HCT116 (cell line): ENCODE measurements around the gene SHISAL1. TPM values are rescaled to one million over a fixed set of nuclear protein-coding genes. Genes with fewer than 3 reads are reported as not detected.
A peak's percentile ranks its signal among the peaks of the same experiment; 100 is the strongest.

Experiments used
- ATAC-seq: fragments of 200-7000 bp; cut with Tn5 transposase; 2 replicates; pipeline ENCODE4 v1.9.1; 2020; ENCODE audit warnings: mild to moderate bottlenecking, moderate library complexity
- Bru-seq: library from RNA; stranded (reverse); fragments of 400-500 nt; gene quantifications from one replicate; lab custom pipeline; 2021; lab: Mats Ljungman, UMichigan
- BruChase-seq, 2 experiments: library from RNA; stranded (reverse); fragments of 400-500 nt; gene quantifications; one replicate each; lab custom pipeline; 2021; lab: Mats Ljungman, UMichigan
- BruUV-seq: library from RNA; stranded (reverse); fragments of 400-500 nt; replicated peaks from 2 replicates; lab custom pipeline; 2021; lab: Mats Ljungman, UMichigan
- CTCF ChIA-PET: fragments of 300-600 bp; sonication (Branson Sonifier 250); formaldehyde crosslinking; loops from one replicate; lab custom pipeline; 2021; ENCODE audit warnings: antibody characterized with exemption; lab: Charles Lee
- POLR2A ChIA-PET: fragments of 300-600, 350-600 bp; sonication (Branson Sonifier 250); formaldehyde crosslinking; loops from one replicate; lab custom pipeline; 2021; ENCODE audit warnings: antibody characterized with exemption; lab: Charles Lee
- RAD21 ChIA-PET, 2 experiments: fragments of 300-600 bp; sonication (Branson Sonifier 250); formaldehyde crosslinking; loops; one replicate each; lab custom pipeline; 2023; ENCODE audit warnings: low total read pairs in 2 of 2; ENCODE audit not compliant: uncharacterized antibody in 2 of 2, unreplicated experiment in 2 of 2, low non-redundant PET in 1 of 2; lab: Charles Lee
- DNase-seq: peaks from one replicate; pipeline ENCODE4 v3.0.0-alpha.2; 2010; ENCODE audit warnings: low read depth, low spot score
- H2AFZ ChIP-seq: fragments of 200-600 bp; shearing (Covaris generic), sonication (generic); 2 replicates; pipeline ENCODE4 v1.6.1; 2017; ENCODE audit warnings: low read depth, mixed run types, mixed read lengths, antibody characterized with exemption, low read length; ENCODE audit not compliant: poor library complexity, severe bottlenecking
- H3K27ac ChIP-seq: 2 replicates; pipeline ENCODE4 v1.5.1; 2012; ENCODE audit warnings: low read depth, low read length
- H3K27me3 ChIP-seq: fragments of 200-600 bp; sonication (generic); 2 replicates; pipeline ENCODE4 v1.6.1; 2016; ENCODE audit warnings: mixed run types, low read length, mixed read lengths; ENCODE audit not compliant: insufficient read depth
- H3K36me3 ChIP-seq, 2 experiments: fragments of 200-500 bp in 1 of 2; fragments of 200-600 bp in 1 of 2; sonication (Bioruptor generic) in 1 of 2; sonication (generic) in 1 of 2; 2 replicates each; pipeline versions ENCODE4 v1.5.1 to v1.6.1; 2014 to 2016; ENCODE audit warnings: low read length in 2 of 2, inconsistent platforms in 1 of 2, mixed read lengths in 1 of 2, mixed run types in 1 of 2; ENCODE audit not compliant: insufficient read depth in 2 of 2, control insufficient read depth in 1 of 2
- H3K4me1 ChIP-seq, 2 experiments: fragments of 200-600 bp in 1 of 2; sonication (generic) in 1 of 2; 2 replicates each; pipeline versions ENCODE4 v1.5.1 to v1.6.1; 2012 to 2017; ENCODE audit warnings: low read length in 2 of 2, inconsistent platforms in 1 of 2, mild to moderate bottlenecking in 1 of 2, mixed read lengths in 1 of 2, mixed run types in 1 of 2, moderate library complexity in 1 of 2; ENCODE audit not compliant: insufficient read depth in 2 of 2, control insufficient read depth in 1 of 2
- H3K4me2 ChIP-seq: fragments of 200-600 bp; sonication (generic); 2 replicates; pipeline ENCODE4 v1.6.1; 2017; ENCODE audit warnings: mixed run types, low read length, mixed read lengths
- H3K4me3 ChIP-seq, 2 experiments: fragments of 200-600 bp in 1 of 2; sonication (generic) in 1 of 2; replicated peaks in 1 of 2; 2 replicates each; pipeline ENCODE4 v1.5.1; 2011 to 2016; ENCODE audit warnings: low read length in 2 of 2, control low read depth in 1 of 2, low read depth in 1 of 2, mild to moderate bottlenecking in 1 of 2, mixed read lengths in 1 of 2, mixed run types in 1 of 2
- H3K79me2 ChIP-seq: fragments of 200-600 bp; sonication (generic); 2 replicates; pipeline ENCODE4 v1.6.1; 2017; ENCODE audit warnings: mild to moderate bottlenecking, mixed run types, low read length, moderate library complexity, mixed read lengths; ENCODE audit not compliant: insufficient read depth
- H3K9ac ChIP-seq: fragments of 200-600 bp; sonication (generic); 2 replicates; pipeline ENCODE4 v1.6.1; 2016; ENCODE audit warnings: low read length, mixed read lengths
- H3K9me2 ChIP-seq: fragments of 200-600 bp; sonication (generic), shearing (Covaris generic); 2 replicates; pipeline ENCODE4 v1.6.1; 2017; ENCODE audit warnings: mixed run types, mild to moderate bottlenecking, moderate library complexity; ENCODE audit not compliant: insufficient read depth
- H3K9me3 ChIP-seq, 2 experiments: fragments of 200-500 bp in 1 of 2; fragments of 200-600 bp in 1 of 2; sonication (Bioruptor generic) in 1 of 2; sonication (generic) in 1 of 2; 2 replicates each; pipeline ENCODE4 v1.6.1; 2014 to 2017; ENCODE audit warnings: low read length in 2 of 2, mixed read lengths in 2 of 2, inconsistent platforms in 1 of 2, low read depth in 1 of 2, mild to moderate bottlenecking in 1 of 2, mixed run types in 1 of 2, moderate library complexity in 1 of 2; ENCODE audit not compliant: control insufficient read depth in 1 of 2, insufficient read depth in 1 of 2
- H4K20me1 ChIP-seq: fragments of 200-600 bp; sonication (generic), shearing (Covaris generic); 2 replicates; pipeline ENCODE4 v1.6.1; 2017; ENCODE audit warnings: mixed run types, mild to moderate bottlenecking, moderate library complexity; ENCODE audit not compliant: insufficient read depth
- ELF1 ChIP-seq: IDR thresholded peaks from 2 replicates; pipeline ENCODE4 v1.6.1; 2012; ENCODE audit warnings: low read depth, borderline replicate concordance
- RAD21 ChIP-seq: IDR thresholded peaks from 2 replicates; pipeline ENCODE4 v1.6.1; 2012; ENCODE audit warnings: low read depth, mild to moderate bottlenecking
- REST ChIP-seq: IDR thresholded peaks from 2 replicates; pipeline ENCODE4 v1.6.1; 2012; ENCODE audit warnings: low read depth
- SP1 ChIP-seq: IDR thresholded peaks from 2 replicates; pipeline ENCODE4 v1.6.1; 2012; ENCODE audit warnings: low read depth
- intact Hi-C: fragments of 100-400 bp; cut with micrococcal nuclease; formaldehyde crosslinking; loops from 2 replicates; pipeline ENCODE4 v1.10.0; 2022
- long read RNA-seq: library from polyadenylated mRNA; unstranded; transcript quantifications from one replicate; pipeline ENCODE4 v2.0.0, GENCODE V29; 2021; ENCODE audit not compliant: unreplicated experiment
- polyA plus RNA-seq: library from polyadenylated mRNA; unstranded; fragments of >200 nt; gene quantifications from 2 replicates; pipeline ENCODE4 v1.2.1, GENCODE V29; 2012; ENCODE audit warnings: missing spikeins
- total RNA-seq: library from RNA; stranded (reverse); gene quantifications from one replicate; pipeline ENCODE4 v1.2.1, GENCODE V29; 2021; ENCODE audit not compliant: unreplicated experiment
- TF ChIP-seq, protein P1 (sequence below): IDR thresholded peaks from 2 replicates; pipeline ENCODE4 v1.6.1; 2012

The SHISAL1 gene
- total RNA-seq (not detected), Bru-seq, nascent RNA (percentile 1 among the genes with signal in this experiment), BruChase-seq, experiment 1, labeled RNA remaining after a 6-hour chase (percentile 1 among the genes with signal in this experiment), BruChase-seq, experiment 2, labeled RNA remaining after a 2-hour chase (not detected)
- not detected in 2 replicates for polyA plus RNA-seq
- long read RNA-seq, result 0 reads

GRCh38 chr22:44312766-44313165 is at the start of gene SHISAL1:
Gene SHISAL1 (minus strand): TSS chr22:44312951. CDS start chr22:44300945, 12,006 bp downstream.
- Histone ChIP-seq H3K27me3 (no peaks in the 10 kb centered on the region), H3K9me3 (no peaks in the 10 kb centered on the region), H3K9me2 (no peaks in the 10 kb centered on the region), H3K79me2 (no peaks in the 10 kb centered on the region), H3K9ac (no peak within 1 kb of the TSS), H3K36me3 (no peaks in the 10 kb centered on the region), H3K4me2 (no peak within 1 kb of the TSS), H2AFZ (no peak within 1 kb of the TSS), H3K27ac (no peak within 1 kb of the TSS), H4K20me1 (no peaks in the 10 kb centered on the region), H3K4me1 (peaks cover 0 to 8% of the 10 kb centered on the region in 2 experiments; a peak in 2 of 4 replicates), H3K4me3 (no peak within 1 kb of the TSS)
- intact Hi-C loops, result no loop called here
- ATAC-seq, result no peak
- CTCF ChIA-PET, result no interaction called here
- no peak for TF ChIP-seq RAD21
- TF ChIP-seq REST, result no peak
- TF ChIP-seq SP1, result no peak
- TF ChIP-seq, protein P1, sequence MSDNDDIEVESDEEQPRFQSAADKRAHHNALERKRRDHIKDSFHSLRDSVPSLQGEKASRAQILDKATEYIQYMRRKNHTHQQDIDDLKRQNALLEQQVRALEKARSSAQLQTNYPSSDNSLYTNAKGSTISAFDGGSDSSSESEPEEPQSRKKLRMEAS, result no peak
- no peak for TF ChIP-seq ELF1
- no TSS peak for BruUV-seq
- POLR2A ChIA-PET, result no interaction called here
- RAD21 ChIA-PET, result no interaction called here
- no peak for DNase-seq
